ENCODE measurements around the gene SPG7. TPM values are rescaled to one million over a fixed set of nuclear protein-coding genes. Genes with fewer than 3 reads are reported as not detected.

The SPG7 gene
- total and polyA plus RNA-seq, 9 of the 15 experiments (the other 6 are each of a cell fraction or from before 2014, with no cell fraction given): 5.8 to 89.1 (median 49.4) TPM

GRCh38 chr16:89507834-89508590 is at the start of gene SPG7 (continued):
- TF ChIP-seq HDAC1 (IDR thresholded peaks at IDR 0.05) (peak in 1 of 2 experiments; percentile 74; a peak in 2 of 4 replicates), CHD4 (IDR thresholded peaks at IDR 0.05; ENCODE audit: insufficient read depth, insufficient replicate concordance, low read depth, low read length, poor library complexity, severe bottlenecking) (no peak), ILK (tag; IDR thresholded peaks at IDR 0.05; ENCODE audit: borderline replicate concordance, low read depth) (no peak), ZNF224 (CRISPR knock-in tag; IDR thresholded peaks at IDR 0.05) (0 out of 2 replicates have a peak, but pooled peaks have one; percentile 19), BHLHE40 (IDR thresholded peaks at IDR 0.05; ENCODE audit: low read length) (no peak), HMGN3 (IDR thresholded peaks at IDR 0.05; ENCODE audit: borderline replicate concordance, extremely low read depth, insufficient read length, low read depth, low read length) (peak; percentile 55), CXXC5 (CRISPR knock-in tag; IDR thresholded peaks at IDR 0.05) (peak; percentile 83), GATAD2A (IDR thresholded peaks at IDR 0.05) (0 out of 2 replicates have a peak, but pooled peaks have one; percentile 67), LEF1 (IDR thresholded peaks at IDR 0.05) (no peak), ZNF217 (CRISPR knock-in tag; IDR thresholded peaks at IDR 0.05) (no peak), ZC3H4 (CRISPR knock-in tag; IDR thresholded peaks at IDR 0.05; ENCODE audit: borderline replicate concordance) (peak; percentile 35; the same call in 1 of the 2 replicates), STAG1 (CRISPR knock-in tag; IDR thresholded peaks at IDR 0.05; ENCODE audit: borderline replicate concordance) (peak; percentile 40), RB1 (IDR thresholded peaks at IDR 0.05; ENCODE audit: low read depth) (peak; percentile 58), BRD4 (IDR thresholded peaks at IDR 0.05) (0 out of 2 replicates have a peak, but pooled peaks have one; percentile 82), ZNF699 (CRISPR knock-in tag; IDR thresholded peaks at IDR 0.05; ENCODE audit: insufficient replicate concordance) (no peak), DMBX1 (CRISPR knock-in tag; IDR thresholded peaks at IDR 0.05; ENCODE audit: borderline replicate concordance) (peak; percentile 68; the same call in 1 of the 2 replicates), GATAD2B (IDR thresholded peaks at IDR 0.05; ENCODE audit: borderline replicate concordance) (peak; percentile 85; the same call in 1 of the 2 replicates), ATF7 (IDR thresholded peaks at IDR 0.05) (peak; percentile 70; the same call in 1 of the 2 replicates), ZNF212 (CRISPR knock-in tag; IDR thresholded peaks at IDR 0.05) (no peak), TCF7 (IDR thresholded peaks at IDR 0.05; ENCODE audit: borderline replicate concordance) (no peak)
- TF ChIP-seq, protein P1, sequence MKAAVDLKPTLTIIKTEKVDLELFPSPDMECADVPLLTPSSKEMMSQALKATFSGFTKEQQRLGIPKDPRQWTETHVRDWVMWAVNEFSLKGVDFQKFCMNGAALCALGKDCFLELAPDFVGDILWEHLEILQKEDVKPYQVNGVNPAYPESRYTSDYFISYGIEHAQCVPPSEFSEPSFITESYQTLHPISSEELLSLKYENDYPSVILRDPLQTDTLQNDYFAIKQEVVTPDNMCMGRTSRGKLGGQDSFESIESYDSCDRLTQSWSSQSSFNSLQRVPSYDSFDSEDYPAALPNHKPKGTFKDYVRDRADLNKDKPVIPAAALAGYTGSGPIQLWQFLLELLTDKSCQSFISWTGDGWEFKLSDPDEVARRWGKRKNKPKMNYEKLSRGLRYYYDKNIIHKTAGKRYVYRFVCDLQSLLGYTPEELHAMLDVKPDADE (conservative IDR thresholded peaks at IDR 0.05; ENCODE audit: control insufficient read depth, low read depth, low read length): peak; percentile 70
- TF ChIP-seq, protein P2, sequence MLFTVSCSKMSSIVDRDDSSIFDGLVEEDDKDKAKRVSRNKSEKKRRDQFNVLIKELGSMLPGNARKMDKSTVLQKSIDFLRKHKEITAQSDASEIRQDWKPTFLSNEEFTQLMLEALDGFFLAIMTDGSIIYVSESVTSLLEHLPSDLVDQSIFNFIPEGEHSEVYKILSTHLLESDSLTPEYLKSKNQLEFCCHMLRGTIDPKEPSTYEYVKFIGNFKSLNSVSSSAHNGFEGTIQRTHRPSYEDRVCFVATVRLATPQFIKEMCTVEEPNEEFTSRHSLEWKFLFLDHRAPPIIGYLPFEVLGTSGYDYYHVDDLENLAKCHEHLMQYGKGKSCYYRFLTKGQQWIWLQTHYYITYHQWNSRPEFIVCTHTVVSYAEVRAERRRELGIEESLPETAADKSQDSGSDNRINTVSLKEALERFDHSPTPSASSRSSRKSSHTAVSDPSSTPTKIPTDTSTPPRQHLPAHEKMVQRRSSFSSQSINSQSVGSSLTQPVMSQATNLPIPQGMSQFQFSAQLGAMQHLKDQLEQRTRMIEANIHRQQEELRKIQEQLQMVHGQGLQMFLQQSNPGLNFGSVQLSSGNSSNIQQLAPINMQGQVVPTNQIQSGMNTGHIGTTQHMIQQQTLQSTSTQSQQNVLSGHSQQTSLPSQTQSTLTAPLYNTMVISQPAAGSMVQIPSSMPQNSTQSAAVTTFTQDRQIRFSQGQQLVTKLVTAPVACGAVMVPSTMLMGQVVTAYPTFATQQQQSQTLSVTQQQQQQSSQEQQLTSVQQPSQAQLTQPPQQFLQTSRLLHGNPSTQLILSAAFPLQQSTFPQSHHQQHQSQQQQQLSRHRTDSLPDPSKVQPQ (CRISPR knock-in tag; IDR thresholded peaks at IDR 0.05; ENCODE audit: borderline replicate concordance): no peak
